HG03196 (cell line): ENCODE measurements around the gene CAAP1.
"Not testable (repeated sequence)": the region's sequence is repeated elsewhere in the genome, so short reads cannot be mapped to it uniquely, and the experiment has no call there.

Experiments used
- ATAC-seq: cut with Tn5 transposase; IDR thresholded peaks from one replicate; pipeline ENCODE4 v1.9.1; 2021; ENCODE audit not compliant: unreplicated experiment

Gene CAAP1, protein sequence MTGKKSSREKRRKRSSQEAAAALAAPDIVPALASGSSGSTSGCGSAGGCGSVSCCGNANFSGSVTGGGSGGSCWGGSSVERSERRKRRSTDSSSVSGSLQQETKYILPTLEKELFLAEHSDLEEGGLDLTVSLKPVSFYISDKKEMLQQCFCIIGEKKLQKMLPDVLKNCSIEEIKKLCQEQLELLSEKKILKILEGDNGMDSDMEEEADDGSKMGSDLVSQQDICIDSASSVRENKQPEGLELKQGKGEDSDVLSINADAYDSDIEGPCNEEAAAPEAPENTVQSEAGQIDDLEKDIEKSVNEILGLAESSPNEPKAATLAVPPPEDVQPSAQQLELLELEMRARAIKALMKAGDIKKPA

DNA sequence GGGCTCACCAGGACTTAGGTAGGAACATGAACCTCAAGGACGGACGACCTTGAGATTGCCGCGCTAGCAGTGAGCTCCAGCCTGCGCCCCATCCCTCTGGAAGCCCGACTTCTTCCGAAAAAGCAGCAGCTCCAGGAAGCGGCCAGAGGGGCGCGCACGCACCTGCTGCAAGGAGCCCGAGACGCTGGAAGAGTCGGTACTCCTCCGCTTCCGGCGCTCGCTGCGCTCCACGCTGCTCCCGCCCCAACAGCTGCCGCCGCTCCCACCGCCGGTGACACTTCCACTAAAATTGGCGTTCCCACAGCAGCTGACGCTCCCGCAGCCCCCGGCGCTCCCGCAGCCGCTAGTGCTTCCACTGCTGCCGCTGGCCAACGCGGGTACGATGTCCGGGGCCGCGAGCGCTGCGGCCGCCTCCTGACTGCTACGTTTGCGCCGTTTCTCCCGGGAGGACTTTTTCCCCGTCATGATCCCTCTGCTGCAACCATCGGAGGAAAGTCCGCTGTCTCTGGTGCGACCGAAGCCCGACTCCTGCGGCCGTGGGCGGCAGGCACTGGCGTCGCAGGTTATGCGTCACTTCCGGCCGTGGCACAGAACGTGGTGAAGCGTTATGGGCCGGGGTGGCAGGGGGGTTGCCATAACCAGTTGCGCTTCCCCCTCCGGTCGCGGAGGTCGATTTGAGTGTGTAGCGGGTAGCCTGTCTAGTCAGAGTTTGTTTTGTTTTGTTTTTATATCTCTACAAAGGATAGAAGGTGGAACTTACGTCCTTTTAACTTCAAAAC is at the start of gene CAAP1:
Gene CAAP1 (minus strand): TSS at position 552 of the 779 bp plus-strand sequence. CDS start 87 bp downstream, at position 465.
- peak; percentile 98 for ATAC-seq

DNA sequence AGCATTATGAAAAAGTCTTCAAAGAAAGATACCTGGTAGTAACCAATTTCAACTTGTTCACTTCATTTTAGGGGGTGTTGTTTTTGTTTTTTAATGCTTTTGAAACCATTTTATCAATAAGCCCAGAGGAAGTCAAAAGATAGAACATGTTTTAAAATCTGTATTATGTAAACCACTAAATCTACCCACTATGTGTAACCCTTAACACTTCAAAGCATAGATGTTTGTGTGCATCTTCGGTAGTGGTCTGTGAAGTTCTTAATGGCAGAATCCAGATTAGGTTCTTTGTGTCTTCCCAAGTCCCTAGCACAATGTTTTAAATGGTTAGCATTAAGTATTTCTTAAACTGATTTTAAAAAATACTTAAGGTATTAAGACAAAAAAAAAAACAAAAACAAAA is 48.2 kb upstream of the CAAP1 start:
- no peak for ATAC-seq

DNA sequence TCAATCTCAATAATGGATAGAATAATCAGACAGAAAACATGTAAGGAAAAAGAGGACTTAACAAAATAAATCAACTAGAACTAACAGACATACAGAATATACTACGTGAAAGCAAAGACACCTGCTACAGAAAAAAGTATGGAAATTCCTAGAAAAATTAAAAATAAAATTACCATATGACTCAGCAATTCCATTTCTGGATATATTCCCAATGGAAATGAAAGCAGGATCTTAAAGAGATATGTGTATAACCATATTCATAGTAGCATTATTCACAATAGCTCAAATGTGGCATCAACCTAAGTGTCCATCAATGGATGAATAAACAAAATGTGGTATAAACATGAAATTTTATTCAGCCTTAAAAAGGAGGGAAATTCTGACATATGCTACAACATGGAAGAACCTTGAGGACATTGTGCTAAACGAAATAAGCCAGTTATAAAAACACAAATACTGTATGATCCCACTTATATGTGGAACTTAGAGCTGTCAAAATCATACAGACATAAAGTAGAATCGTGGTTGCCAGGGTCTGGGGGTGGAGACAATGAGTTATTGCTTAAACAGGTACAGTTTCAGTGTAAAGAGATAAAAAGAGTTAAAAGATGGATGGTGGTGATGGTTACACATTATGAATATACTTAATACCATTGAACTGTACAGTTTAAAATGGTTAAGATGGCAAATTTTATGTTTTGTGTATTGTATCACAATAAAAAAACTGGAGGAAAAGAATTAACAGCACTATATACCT is 47.5 kb upstream of the CAAP1 start:
- no peak for ATAC-seq

DNA sequence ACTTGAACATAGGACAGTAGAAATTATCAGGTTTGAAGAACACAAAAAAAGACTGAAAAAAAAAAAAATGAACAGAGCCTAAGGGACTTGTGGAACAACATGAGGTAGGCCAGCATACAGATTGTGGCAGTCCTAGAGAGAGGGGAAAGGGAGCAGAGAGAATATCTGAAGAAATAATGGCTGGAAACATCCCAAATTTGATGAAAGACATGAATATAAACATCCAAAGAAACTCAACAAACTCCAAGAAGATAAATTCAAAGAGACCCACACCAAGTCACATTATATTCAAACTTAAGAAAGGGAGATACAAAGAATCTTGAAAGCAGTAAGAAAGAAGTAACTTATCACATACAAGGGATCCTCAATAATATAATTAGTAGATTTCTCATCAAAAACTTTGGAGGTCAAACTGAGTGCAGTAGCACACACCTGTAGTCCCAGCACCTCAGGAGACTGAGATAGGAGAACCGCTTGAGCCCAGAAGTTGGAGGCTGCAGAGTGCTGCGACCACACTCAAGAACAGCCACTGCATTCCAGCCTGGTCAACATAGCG is 45.3 kb upstream of the CAAP1 start:
- ATAC-seq, result no peak

DNA sequence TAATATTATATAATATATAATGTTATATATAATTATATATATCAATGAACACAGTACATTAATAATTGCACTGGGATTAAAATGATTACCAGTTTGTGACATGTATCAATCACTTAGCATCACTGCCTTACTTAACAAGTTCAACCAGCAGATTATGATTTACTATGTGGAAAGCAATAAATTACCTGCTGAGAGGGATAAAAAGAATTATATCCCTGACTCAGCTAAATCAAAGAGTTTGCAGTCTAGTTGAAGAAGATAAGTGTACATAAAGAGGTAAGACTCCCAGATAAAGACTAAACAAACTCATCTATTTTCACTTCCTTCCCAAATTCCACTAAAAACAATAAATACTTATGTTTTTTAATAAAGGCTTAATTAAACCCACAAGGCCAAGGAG is 43.2 kb upstream of the CAAP1 start:
- no peak for ATAC-seq

DNA sequence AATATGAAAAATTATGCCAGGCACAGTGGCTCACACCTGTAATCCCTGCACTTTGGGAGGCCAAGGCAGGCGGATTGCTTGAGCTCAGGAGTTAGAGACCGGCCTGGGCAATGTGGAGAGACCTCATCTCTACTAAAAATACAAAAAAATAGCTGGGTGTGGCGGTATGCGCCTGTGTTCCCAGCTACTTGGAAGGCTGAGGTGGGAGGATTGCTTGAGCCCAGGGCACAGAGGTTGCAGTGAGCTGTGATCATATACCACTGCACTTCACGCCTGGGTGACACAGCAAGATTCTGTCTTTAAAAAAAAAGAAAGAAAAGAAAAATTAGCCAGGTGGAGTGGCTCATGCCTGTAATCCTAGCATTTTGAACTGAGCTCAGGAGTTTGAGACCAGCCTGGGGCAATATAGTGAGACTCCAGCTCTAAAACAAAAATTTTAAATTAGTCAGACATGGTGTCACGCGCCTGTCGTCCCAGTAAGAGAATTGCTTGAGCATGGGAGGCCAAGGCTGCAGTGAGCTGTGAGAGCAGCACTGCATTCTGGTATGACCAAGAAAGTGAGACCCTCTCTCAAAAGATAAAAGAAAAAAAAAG is 36.4 kb upstream of the CAAP1 start:
- no peak for ATAC-seq

DNA sequence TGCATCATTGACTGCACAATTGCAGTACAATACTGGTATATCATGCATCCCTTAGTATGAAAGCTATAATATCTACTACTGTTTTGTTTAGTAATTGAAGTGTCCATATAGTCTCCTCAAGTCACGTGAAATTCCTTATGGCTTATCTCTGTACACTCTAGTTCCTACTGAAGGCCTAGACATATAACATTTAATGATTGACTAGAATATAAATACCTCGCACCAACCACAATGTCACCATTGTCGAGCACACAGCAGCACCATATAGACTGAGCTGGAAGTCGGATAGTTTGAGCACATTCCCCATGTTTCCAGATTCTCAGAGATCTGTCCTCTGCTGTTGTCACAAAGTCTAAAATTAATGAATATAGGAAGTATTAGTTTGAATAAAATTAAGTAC is 33.0 kb upstream of the CAAP1 start:
- ATAC-seq, result no peak

DNA sequence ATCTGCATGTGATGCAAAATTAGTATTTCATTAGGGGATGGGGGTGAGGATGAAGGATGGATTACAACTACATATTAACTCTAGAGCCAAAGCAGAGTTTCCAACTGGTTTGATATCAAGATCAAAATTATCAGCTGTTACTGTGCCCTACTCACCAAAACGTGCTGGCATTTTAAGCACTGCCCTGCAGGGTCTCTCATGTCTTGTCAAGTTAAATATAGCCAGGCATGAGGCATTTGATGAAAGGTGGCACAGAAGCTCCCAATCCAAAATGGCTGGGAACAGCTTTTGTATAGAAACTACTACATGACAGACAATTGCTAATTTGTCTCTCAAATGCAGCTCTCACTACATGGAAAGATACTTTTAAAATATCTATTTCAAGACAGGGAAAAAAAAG is 27.1 kb upstream of the CAAP1 start:
- ATAC-seq, result no peak

DNA sequence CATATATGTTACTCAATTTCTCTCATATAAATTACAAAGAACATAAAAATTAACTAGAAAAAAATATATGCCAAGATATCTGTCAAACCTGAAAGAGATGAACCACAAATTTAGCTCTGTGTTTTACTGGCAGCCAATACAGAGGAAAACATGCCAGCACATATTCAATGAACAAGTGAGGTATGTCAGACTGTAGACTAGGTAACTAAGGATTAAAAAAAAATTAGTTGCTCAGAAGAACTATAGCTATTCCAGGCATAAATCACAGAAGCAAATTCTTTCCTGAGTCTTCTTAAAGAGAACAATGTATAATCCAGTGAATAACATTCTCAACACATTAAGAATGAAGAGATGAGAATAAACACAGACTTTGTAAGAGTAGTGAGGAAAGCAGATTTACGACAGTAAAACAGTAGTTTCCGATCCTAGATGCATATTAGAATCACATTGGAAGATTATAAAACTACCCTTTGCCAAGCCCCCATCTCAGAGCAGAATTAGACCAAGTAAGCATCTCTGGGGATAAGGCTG is 20.6 kb upstream of the CAAP1 start:
- no peak for ATAC-seq

DNA sequence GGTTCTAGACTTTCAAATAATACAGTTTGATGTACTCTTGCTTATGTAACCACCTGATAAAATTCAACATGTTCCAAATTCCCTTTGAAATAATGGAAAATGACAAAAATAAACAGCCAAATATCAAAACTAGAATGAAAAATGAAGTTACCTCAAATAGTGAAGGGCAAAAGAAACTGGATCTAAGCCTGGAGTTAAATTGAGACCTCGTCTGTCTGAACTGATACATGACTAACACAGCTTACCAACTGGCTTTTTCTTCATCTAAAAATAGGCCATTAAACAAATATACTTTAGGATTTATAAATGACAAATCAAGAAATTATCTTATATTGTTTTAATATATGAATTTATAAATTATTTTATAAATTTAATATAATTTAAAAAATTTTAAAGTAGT is 12.1 kb upstream of the CAAP1 start:
- ATAC-seq, result no peak

DNA sequence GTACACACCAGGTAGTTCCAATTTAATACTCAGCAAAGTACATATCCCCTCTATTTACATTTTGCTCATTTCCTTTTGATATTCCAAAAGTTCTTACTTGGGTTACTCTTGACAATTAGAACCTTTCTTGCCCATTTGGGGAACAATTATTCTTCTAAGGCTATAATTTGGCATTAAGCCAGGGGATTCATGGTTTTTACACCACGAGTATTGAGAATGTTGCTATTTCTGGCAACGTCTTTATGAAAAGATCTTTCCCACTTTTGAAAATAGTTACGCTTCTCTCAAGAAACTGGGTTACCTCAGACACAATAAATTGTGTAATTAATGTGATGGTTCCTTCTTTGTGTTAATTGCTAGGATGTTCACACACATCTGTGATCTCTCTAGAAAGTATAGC is 11.5 kb upstream of the CAAP1 start:
- ATAC-seq, result no peak

DNA sequence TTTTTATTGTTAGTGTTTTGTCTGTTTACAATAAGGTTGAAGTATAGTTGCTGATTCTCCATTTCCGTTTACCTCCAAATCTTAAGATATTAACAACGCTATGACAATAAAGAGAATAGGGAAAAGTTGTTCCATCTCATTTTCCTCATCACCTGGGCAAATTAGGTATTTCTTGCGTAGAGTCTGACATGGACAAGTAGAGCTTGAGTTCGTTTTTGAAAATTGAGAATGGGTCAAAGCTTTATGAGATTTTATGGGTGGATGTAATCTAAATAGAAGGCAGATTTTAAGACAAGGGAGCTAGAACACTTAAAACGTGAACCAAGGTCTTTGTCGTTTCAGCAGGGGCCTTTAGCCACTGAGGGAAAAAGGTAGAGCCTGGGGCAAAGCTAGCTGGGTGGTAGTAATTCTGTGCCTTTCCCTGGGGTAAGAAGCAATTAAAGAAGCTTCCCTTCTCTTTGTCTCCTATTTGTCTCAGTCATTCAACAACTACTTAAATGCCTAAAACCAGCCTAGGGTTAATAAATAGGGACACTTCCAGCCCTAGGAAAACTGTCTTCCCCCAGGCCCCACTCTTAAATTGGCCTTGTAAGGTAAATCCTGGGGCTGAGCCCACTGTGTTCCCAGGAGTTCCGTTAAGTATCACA is 551 bp upstream of the CAAP1 start:
- ATAC-seq, result no peak

DNA sequence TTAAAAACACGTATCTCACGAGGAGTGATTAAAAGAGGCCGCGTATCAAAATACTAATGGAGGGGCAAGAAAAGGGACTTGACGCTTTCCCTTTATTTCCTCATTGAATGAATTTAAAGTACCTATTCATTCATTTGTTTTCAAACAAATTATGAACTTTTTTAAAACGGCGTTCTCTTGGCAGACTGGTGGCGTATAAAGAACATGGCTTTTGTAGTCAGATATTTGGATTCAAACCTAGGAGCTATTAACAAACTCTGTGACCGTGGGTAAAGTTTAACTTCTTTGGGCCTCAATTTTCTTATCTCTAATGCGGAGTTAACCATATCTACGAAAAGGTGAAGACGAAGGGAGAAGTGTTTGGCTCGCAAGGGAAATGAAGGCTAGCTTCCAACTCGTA is 876 bp downstream of the CAAP1 start:
- peak; percentile 4 for ATAC-seq

DNA sequence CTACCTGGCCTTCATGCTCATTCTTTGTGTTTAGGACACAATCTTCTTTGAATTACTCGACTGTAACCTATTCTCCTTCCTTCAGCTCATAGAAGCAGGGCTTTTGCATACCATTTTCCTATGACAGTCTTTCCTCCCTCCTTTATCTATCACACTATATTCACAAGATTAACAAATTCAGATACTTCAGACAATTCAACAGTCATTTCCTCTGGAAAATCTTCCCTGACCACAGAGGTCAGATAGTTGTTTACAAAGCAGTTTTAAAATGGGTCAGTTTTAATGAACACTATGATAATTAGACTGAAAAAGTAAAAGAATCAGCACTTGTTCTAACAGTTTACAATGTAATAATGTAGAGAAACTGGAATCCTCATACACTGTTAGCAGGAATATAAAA is 4.3 kb downstream of the CAAP1 start:
- no peak for ATAC-seq

DNA sequence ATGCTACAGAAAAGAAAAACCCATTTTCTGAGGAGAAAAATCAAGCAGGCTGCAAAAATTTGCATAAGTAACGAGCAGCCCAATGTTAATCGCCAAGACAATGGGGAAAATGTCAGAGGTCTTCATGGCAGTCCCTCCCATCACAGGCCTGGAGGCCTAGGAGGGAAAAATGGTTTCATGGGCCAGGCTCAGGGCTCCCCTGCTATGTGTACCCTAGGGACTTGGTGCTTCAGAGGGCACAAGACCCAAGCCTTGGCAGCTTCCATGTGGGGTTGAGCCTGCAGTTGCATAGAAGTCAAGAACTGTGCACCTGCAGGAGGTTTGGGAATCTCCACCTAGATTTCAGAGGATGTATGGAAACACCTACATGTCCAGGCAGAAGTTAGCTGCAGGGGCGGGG is 10.4 kb downstream of the CAAP1 start:
- no peak for ATAC-seq

DNA sequence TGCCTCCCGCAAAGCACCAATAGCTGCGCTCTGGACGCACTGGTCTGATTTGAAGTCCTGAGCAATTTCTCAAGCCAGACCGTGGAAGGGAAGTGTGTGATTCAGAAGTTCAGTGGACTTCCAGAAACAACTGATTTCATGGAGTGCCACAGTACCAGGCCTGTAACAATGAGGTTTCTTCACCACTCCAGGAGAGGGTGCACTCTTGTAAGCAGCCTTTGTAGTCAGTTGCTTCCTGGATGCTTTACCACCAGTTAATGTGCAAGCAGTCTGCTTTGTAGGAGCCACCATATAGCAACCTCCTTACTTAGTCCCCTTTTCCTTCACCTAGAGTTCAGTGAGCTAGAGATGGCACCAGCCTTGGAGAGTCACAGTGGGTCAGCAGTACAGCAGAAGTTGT is 12.3 kb downstream of the CAAP1 start:
- ATAC-seq, result no peak

DNA sequence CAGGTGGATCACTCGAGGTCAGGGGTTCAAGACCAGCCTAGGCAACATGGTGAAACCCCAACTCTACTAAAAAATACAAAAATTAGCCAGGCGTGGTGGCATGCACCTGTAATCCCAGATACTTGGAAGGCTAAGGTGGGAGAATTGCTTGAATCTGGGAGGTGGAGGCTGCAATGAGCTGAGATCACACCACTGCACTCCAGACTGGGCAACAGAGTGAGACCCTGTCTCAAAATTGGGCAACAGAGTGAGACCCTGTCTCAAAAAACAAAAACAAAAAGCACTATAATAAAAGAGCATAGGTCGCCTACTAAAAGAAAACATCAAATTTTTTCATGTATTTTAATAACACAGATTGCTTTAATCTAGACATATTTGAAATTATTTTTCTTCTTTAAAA is 17.4 kb downstream of the CAAP1 start:
- not testable (repeated sequence) for ATAC-seq

DNA sequence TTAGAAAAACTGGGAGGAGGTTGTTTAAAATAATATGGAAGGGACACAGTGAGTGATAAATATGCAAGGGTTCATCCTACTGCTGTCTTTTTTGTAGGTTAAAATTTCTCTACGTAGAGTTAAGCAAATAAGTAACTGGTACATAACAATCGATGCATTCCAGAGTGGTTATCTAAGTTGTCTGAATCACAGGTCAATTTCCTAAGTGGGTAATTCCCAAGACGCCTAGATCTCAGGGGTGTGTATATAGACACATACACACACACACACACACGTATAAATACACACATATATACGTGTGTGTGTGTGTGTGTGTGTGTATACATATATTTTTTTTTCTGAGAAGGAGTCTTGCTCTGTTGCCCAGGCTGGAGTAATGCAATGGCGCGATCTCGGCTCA is 22.3 kb downstream of the CAAP1 start:
- ATAC-seq, result no peak

DNA sequence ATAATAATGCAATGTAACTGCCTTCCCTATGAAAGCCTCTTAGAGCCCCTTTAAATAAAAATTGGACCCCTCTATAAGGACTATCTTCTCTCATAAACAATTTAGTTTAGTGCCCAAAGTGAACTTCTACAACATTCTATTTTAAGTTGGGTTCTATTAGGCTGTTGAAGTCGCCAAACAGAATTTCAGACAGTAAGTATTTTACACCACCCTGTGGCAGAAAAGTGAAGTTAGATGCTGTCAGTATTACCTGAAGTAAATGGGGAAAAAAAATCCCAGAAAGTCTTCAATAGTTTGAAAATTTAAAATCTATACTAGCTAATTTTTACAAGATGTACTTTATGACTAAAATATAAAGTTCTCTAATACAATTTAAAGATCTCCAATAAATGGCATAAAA is 29.5 kb downstream of the CAAP1 start:
- ATAC-seq, result no peak

DNA sequence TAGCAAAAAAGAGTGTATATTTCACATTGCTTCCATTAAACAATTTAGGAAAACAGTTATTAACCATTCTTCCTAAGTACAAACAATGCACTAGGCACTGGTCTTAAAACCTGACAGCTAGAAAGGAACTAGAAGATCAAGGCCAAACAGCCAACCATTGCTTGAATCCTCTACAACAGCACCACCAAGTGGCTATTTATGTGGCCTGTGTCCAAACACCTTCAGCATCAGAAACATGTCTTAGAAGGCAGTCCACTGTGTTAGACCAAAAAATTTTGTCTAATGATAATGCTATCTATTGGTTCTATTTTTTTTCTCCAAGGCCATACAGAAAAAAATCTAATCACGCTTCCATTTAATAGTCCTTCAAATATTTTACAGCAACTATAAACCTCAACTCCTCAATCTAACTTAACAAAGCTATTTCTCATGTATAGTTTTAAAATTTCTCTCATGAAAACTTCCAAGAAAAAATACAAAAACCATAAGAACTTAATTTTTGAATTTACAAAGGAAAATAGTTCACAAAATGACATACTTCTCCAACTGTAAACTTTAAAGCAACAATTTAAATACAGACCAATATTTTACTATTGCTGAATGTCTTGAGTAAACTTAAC is 36.1 kb downstream of the CAAP1 start:
- ATAC-seq, result peak; percentile 78
